Ovary (tissue), 9 donors: Measurements from ENCODE around the gene SMIM7. TPM values are rescaled to one million over a fixed set of nuclear protein-coding genes. Genes with fewer than 3 reads are reported as not detected.

ENCODE experiments used
- DNase-seq, 5 donors: peaks; one replicate each; pipeline ENCODE4 v3.0.0-alpha.2; 2019 to 2020
- H3K27ac ChIP-seq, 2 donors: fragments of 200-600 bp; one replicate each; pipeline versions ENCODE4 v1.5.1 to v1.8.0; 2019 to 2022
- H3K27me3 ChIP-seq: fragments of 200-600 bp; one replicate; pipeline ENCODE4 v1.8.0; 2022
- H3K36me3 ChIP-seq: fragments of 200-600 bp; sonication (generic); one replicate; pipeline ENCODE4 v1.5.1; 2019
- H3K4me1 ChIP-seq: one replicate; pipeline ENCODE4 v1.8.1; 2013; ENCODE audit warnings: mild to moderate bottlenecking, moderate library complexity; ENCODE audit not compliant: insufficient read depth
- H3K4me3 ChIP-seq: fragments of 200-600 bp; sonication (generic); one replicate; pipeline ENCODE4 v1.5.1; 2017
- H3K9me3 ChIP-seq, 2 donors: fragments of 200-600 bp in 1 of 2; sonication (generic) in 1 of 2; one replicate each; pipeline versions ENCODE4 v1.5.1 to v1.8.1; 2013 to 2019; ENCODE audit warnings: mild to moderate bottlenecking in 1 of 2, moderate library complexity in 1 of 2
- CTCF ChIP-seq, 3 donors: fragments of 450-650 bp in 2 of 3; fragments of 200-600 bp in 1 of 3; IDR thresholded peaks; one replicate each; pipeline versions ENCODE4 v1.5.1 to v1.8.0; 2016 to 2022; ENCODE audit warnings: antibody characterized with exemption in 3 of 3, mild to moderate bottlenecking in 1 of 3
- EP300 ChIP-seq: sonication (generic); formaldehyde crosslinking; IDR thresholded peaks from one replicate; pipeline ENCODE4 v1.6.1; 2017; ENCODE audit warnings: antibody characterized with exemption
- POLR2A ChIP-seq: fragments of 450-650 bp; IDR thresholded peaks from one replicate; pipeline ENCODE4 v1.6.1; 2017; ENCODE audit warnings: antibody characterized with exemption, mild to moderate bottlenecking, moderate library complexity
- WGBS, 3 donors: extraction: QIAGEN DNeasy Blood & Tissue Kit in 1 of 3; methylation state at CpG; one replicate each; pipeline versions ENCODE4 v1.1.5 to v1.1.7; 2013 to 2017; 5-methylcytosine and 5-hydroxymethylcytosine counted together
- intact Hi-C, 4 donors: fragments of 100-400 bp; cut with DNase I; formaldehyde crosslinking; loops; one replicate each; pipeline versions ENCODE4 v1.11.0 to v1.15.1; 2022 to 2023
- polyA plus RNA-seq, 2 donors: library from polyadenylated mRNA; stranded (reverse); fragments of 200-250 nt in 1 of 2; fragments of 350-450 nt in 1 of 2; fragmentation: Illumina TruSeq in 1 of 2; extraction: RNeasy Lipid Tissue Mini Kit (QIAGEN cat#74804) in 1 of 2; gene quantifications; one replicate each; pipeline ENCODE4 v1.2.3, GENCODE V29; 2013 to 2014
- total RNA-seq, 7 donors: library from RNA; depleted of rRNA in 2 of 7; stranded (reverse); fragments of >200 nt in 2 of 7; fragmentation: NEBNext Ultra II Directional in 3 of 7; extraction: Animal tissue kit (Norgen Biotek cat#: 25700) in 3 of 7; gene quantifications; one replicate each; pipeline versions ENCODE4 v1.1.0 to v1.2.4, GENCODE V29; 2016 to 2023
- donor health status: DM: no; HTN: no; CAD: no; lungs with moderate emphysema.
- donor health status: DM: no; HTN: no; CAD: no.
- donor health status: Bipolar disorder and iron deficiency.
- donor health status: DM: yes; HTN: yes; CAD: no.
- donor health status: DM: no; HTN: no; CAD: no.
- donor health status: DM: yes; HTN: yes; CAD: no.

The SMIM7 gene
- total and polyA plus RNA-seq, 9 donors: 59.1 to 123 (median 72.6) TPM

- Histone ChIP-seq H3K4me3 (no peak overlapping the region), H3K27me3 (no peaks in the 10 kb centered on the region), H3K27ac (no peak overlapping the region), H3K4me1 (peaks cover 13% of the 10 kb centered on the region), H3K36me3 (no peaks in the 10 kb centered on the region), H3K9me3 (no peaks in the 10 kb centered on the region)
- DNase-seq: no peak
- TF ChIP-seq CTCF (IDR thresholded peaks at IDR 0.05) (no peak), EP300 (no peak), POLR2A (no peak)
- WGBS, 3 donors: 57 to 67% (median 59%) methylated on average over 3 of the region's 3 CpGs
- intact Hi-C loops: loop anchor here in 1 of 4 donors (5.0 kb wide), 1 partner anchor 33 kb away; no protein-coding TSS in a partner anchor
Observed at GRCh38 chr19:16620584-16620983, 39.4 kb downstream of the SMIM7 start.

- H3K27ac ChIP-seq: no peak overlapping the region
- peaks cover 12% of the 10 kb centered on the region for H3K4me1 ChIP-seq
- no peaks in the 10 kb centered on the region for H3K36me3 ChIP-seq
- intact Hi-C loops: loop anchor here in 1 of 4 donors (5.0 kb wide), 1 partner anchor 33 kb away; no protein-coding TSS in a partner anchor
- WGBS, 3 donors: 81 to 85% (median 82%) methylated on average over 5 of the region's 5 CpGs
- no peaks in the 10 kb centered on the region for H3K27me3 ChIP-seq
- TF ChIP-seq EP300 (no peak), POLR2A (no peak), CTCF (IDR thresholded peaks at IDR 0.05) (no peak)
- H3K9me3 ChIP-seq: no peaks in the 10 kb centered on the region
- peak in 1 of 5 donors; percentile 30 for DNase-seq
- no peak overlapping the region for H3K4me3 ChIP-seq
Observed at GRCh38 chr19:16620018-16620417, 39.9 kb downstream of the SMIM7 start.

GRCh38 chr19:16619457-16619856 lies 40.5 kb downstream of the SMIM7 start:
- Histone ChIP-seq H3K36me3 (no peaks in the 10 kb centered on the region), H3K4me3 (no peak overlapping the region), H3K4me1 (peaks cover 12% of the 10 kb centered on the region), H3K27me3 (no peaks in the 10 kb centered on the region), H3K27ac (no peak overlapping the region), H3K9me3 (no peaks in the 10 kb centered on the region)
- DNase-seq: no peak
- TF ChIP-seq POLR2A (no peak), CTCF (IDR thresholded peaks at IDR 0.05) (no peak), EP300 (no peak)
- intact Hi-C loops: no loop called here
- WGBS, 3 donors: 40 to 56% (median 42%) methylated on average over 7 of the region's 7 CpGs

GRCh38 chr19:16618248-16618647 lies 41.7 kb downstream of the SMIM7 start:
- Histone ChIP-seq H3K4me1 (peaks cover 12% of the 10 kb centered on the region), H3K36me3 (no peaks in the 10 kb centered on the region), H3K4me3 (no peak overlapping the region), H3K27ac (no peak overlapping the region), H3K27me3 (no peaks in the 10 kb centered on the region), H3K9me3 (no peaks in the 10 kb centered on the region)
- WGBS, 3 donors: 93 to 97% (median 94%) methylated on average over 7 of the region's 7 CpGs
- intact Hi-C loops: no loop called here
- DNase-seq: no peak
- TF ChIP-seq EP300: no peak
- no peak for TF ChIP-seq POLR2A
- no peak for TF ChIP-seq CTCF (IDR thresholded peaks at IDR 0.05)

- intact Hi-C loops: no loop called here
- H3K36me3 ChIP-seq: no peaks in the 10 kb centered on the region
- no peaks in the 10 kb centered on the region for H3K27me3 ChIP-seq
- H3K4me1 ChIP-seq: peaks cover 15% of the 10 kb centered on the region
- no peaks in the 10 kb centered on the region for H3K9me3 ChIP-seq
- H3K27ac ChIP-seq: no peak overlapping the region
- TF ChIP-seq EP300: no peak
- no peak for TF ChIP-seq POLR2A
- TF ChIP-seq CTCF (IDR thresholded peaks at IDR 0.05): no peak
- no peak for DNase-seq
- WGBS, 3 donors: 30 to 47% (median 38%) methylated on average over 1 of the region's 1 CpG
- H3K4me3 ChIP-seq: no peak overlapping the region
Observed at GRCh38 chr19:16615808-16616207, 44.1 kb downstream of the SMIM7 start.
